Measurements from ENCODE around the gene DCDC2C. TPM values are rescaled to one million over a fixed set of nuclear protein-coding genes. Genes with fewer than 3 reads are reported as not detected.

DCDC2C gene
- total and polyA plus RNA-seq, 2 donors (not counting 1 experiment from before 2014, with no cell fraction given), result not detected

GRCh38 chr2:3759331-3759730 is 56.0 kb downstream of the DCDC2C start:
- H3K36me3 ChIP-seq (ENCODE audit: control insufficient read depth, insufficient read depth, low read length), result no peaks in the 10 kb centered on the region
- no peaks in the 10 kb centered on the region for H4K20me1 ChIP-seq (ENCODE audit: control insufficient read depth, extremely low read depth, insufficient read depth, low read length)
- no peak overlapping the region for H3K4me3 ChIP-seq (replicated peaks in 1 of 4; ENCODE audit: control extremely low read depth in 1 of 4, insufficient read depth in 1 of 4, low read depth in 3 of 4, low read length in 4 of 4)
- H3K79me2 ChIP-seq (ENCODE audit: control insufficient read depth, insufficient read depth, low read length), result no peaks in the 10 kb centered on the region
- H3K4me2 ChIP-seq (ENCODE audit: extremely low read depth, insufficient read depth, low read length), result no peak overlapping the region
- H3K9ac ChIP-seq (ENCODE audit: insufficient read depth, low read length), result no peak overlapping the region
- TF ChIP-seq CTCF (conservative IDR thresholded peaks at IDR 0.05 in 1 of 2, IDR thresholded peaks at IDR 0.05 in 1 of 2; ENCODE audit: low read depth in 1 of 2, low read length in 2 of 2) (no peak), EZH2 (IDR thresholded peaks at IDR 0.05; ENCODE audit: low read length, missing control alignments) (no peak)
- H3K27me3 ChIP-seq (ENCODE audit: control insufficient read depth, insufficient read depth, low read length), result no peaks in the 10 kb centered on the region
- peaks cover 3% of the 10 kb centered on the region for H3K4me1 ChIP-seq (ENCODE audit: control insufficient read depth, extremely low read depth, insufficient read depth, low read length)
- peaks cover 3% of the 10 kb centered on the region for H3K9me3 ChIP-seq (ENCODE audit: control insufficient read depth, insufficient read depth, low read depth, low read length)
- peak in 1 of 2 donors; percentile 17 for DNase-seq (ENCODE audit: low read depth in 2 of 2)
- H3K27ac ChIP-seq (ENCODE audit: insufficient read depth, low read length), result no peak overlapping the region
- H2AFZ ChIP-seq (ENCODE audit: low read length), result no peak overlapping the region

DNA sequence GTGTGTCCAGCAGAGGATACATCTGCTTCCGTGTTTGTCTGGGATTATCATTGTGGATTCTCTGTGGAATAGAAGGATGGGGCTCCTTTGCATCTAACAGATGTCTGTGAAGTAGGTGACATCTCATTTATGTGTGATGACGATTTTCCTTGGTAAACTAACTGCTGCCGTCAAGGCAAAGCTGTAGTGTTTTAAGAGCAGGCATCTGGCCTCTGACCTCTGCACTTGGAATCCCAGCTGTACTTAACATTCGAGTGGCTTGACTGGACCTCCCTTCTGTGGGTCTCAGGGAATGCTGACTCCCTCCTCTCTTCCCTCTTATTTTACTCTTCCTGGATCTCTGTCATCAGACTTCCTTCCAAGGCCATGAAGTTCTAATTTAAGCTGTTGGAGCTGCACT is 56.4 kb downstream of the DCDC2C start:
- H3K27ac ChIP-seq (ENCODE audit: insufficient read depth, low read length), result no peak overlapping the region
- no peak for DNase-seq (ENCODE audit: low read depth in 2 of 2)
- no peak overlapping the region for H2AFZ ChIP-seq (ENCODE audit: low read length)
- TF ChIP-seq CTCF (conservative IDR thresholded peaks at IDR 0.05 in 1 of 2, IDR thresholded peaks at IDR 0.05 in 1 of 2; ENCODE audit: low read depth in 1 of 2, low read length in 2 of 2) (no peak), EZH2 (IDR thresholded peaks at IDR 0.05; ENCODE audit: low read length, missing control alignments) (no peak)
- H4K20me1 ChIP-seq (ENCODE audit: control insufficient read depth, extremely low read depth, insufficient read depth, low read length), result no peaks in the 10 kb centered on the region
- no peaks in the 10 kb centered on the region for H3K36me3 ChIP-seq (ENCODE audit: control insufficient read depth, insufficient read depth, low read length)
- H3K9ac ChIP-seq (ENCODE audit: insufficient read depth, low read length), result no peak overlapping the region
- no peaks in the 10 kb centered on the region for H3K79me2 ChIP-seq (ENCODE audit: control insufficient read depth, insufficient read depth, low read length)
- peaks cover 3% of the 10 kb centered on the region for H3K9me3 ChIP-seq (ENCODE audit: control insufficient read depth, insufficient read depth, low read depth, low read length)
- H3K4me1 ChIP-seq (ENCODE audit: control insufficient read depth, extremely low read depth, insufficient read depth, low read length), result peaks cover 3% of the 10 kb centered on the region
- no peak overlapping the region for H3K4me2 ChIP-seq (ENCODE audit: extremely low read depth, insufficient read depth, low read length)
- H3K27me3 ChIP-seq (ENCODE audit: control insufficient read depth, insufficient read depth, low read length), result no peaks in the 10 kb centered on the region
- no peak overlapping the region for H3K4me3 ChIP-seq (replicated peaks in 1 of 4; ENCODE audit: control extremely low read depth in 1 of 4, insufficient read depth in 1 of 4, low read depth in 3 of 4, low read length in 4 of 4)

GRCh38 chr2:3761272-3761671 is 57.9 kb downstream of the DCDC2C start:
- Histone ChIP-seq H4K20me1 (ENCODE audit: control insufficient read depth, extremely low read depth, insufficient read depth, low read length) (no peaks in the 10 kb centered on the region), H2AFZ (ENCODE audit: low read length) (no peak overlapping the region), H3K9ac (ENCODE audit: insufficient read depth, low read length) (no peak overlapping the region), H3K27me3 (ENCODE audit: control insufficient read depth, insufficient read depth, low read length) (no peaks in the 10 kb centered on the region), H3K4me2 (ENCODE audit: extremely low read depth, insufficient read depth, low read length) (no peak overlapping the region), H3K36me3 (ENCODE audit: control insufficient read depth, insufficient read depth, low read length) (no peaks in the 10 kb centered on the region), H3K4me1 (ENCODE audit: control insufficient read depth, extremely low read depth, insufficient read depth, low read length) (peaks cover 3% of the 10 kb centered on the region), H3K4me3 (replicated peaks in 1 of 4; ENCODE audit: control extremely low read depth in 1 of 4, insufficient read depth in 1 of 4, low read depth in 3 of 4, low read length in 4 of 4) (no peak overlapping the region), H3K79me2 (ENCODE audit: control insufficient read depth, insufficient read depth, low read length) (no peaks in the 10 kb centered on the region), H3K9me3 (ENCODE audit: control insufficient read depth, insufficient read depth, low read depth, low read length) (no peaks in the 10 kb centered on the region), H3K27ac (ENCODE audit: insufficient read depth, low read length) (no peak overlapping the region)
- TF ChIP-seq EZH2 (IDR thresholded peaks at IDR 0.05; ENCODE audit: low read length, missing control alignments) (no peak), CTCF (conservative IDR thresholded peaks at IDR 0.05 in 1 of 2, IDR thresholded peaks at IDR 0.05 in 1 of 2; ENCODE audit: low read depth in 1 of 2, low read length in 2 of 2) (no peak)
- no peak for DNase-seq (ENCODE audit: low read depth in 2 of 2)

Measured in fibroblast of lung (primary cell).